GM19455 (cell line): ENCODE data around the gene PPP1R12A.

ENCODE experiments used
- ATAC-seq: cut with Tn5 transposase; IDR thresholded peaks from one replicate; pipeline ENCODE4 v1.9.1; 2021; ENCODE audit not compliant: unreplicated experiment

The PPP1R12A gene

DNA sequence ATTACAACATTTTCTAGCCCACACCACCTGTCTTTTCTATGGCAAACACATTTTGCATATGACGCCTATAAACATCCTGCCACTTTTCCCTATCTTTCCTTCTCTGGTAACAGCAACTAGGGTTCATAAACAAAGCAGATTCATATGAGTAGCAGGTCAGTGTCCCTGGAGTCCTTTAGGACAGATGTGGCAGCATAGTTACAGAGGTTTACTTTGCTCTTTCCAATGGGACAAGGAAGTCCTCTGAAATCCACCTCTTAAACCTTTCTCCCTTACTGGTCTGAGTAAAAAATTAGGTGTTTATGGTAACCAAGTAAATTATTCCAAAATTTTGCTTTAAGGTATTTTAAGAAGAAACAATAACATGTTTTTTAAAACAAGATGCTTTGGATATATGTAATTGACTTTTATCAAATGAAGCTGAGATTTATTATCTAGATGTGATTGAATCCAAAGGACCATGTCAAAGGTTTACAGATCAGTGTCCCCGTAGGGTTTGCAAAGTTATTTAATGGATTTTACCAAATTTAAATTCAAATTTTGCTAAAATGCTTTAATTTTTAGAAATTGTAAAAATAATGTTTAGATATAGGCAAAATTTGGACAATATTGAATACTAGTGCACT lies 164.9 kb downstream of the PPP1R12A start:
- ATAC-seq = no peak

DNA sequence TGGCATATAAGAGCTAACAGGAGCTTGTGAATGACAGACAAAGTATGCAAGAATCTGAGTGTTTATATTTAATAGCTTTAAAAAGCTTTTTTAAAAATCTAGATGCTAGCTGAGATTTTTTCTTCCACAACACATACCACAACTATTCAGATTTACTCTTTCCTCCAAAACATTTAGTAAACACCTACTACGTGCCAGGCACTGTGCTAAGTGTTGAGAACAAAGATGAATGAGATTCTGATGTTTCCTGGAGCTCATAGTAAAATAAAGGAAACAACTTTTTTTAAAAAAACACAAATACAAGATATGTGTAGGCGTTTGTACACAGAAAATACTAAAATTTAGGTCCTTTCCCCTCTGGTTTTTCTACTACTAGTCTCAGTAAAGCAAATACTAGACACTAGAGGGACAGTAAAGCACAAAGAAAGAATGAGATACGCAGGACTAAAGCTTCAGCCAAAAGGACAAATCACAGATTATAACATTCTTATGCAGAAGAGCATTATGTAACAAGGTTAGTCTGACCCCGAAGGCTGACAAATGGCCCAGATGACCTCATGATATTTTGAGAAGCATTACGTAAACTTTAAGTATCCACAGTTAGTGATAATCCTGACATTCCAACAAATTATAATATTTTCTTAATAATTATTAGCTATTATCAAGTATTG lies 165.6 kb downstream of the PPP1R12A start:
- no peak for ATAC-seq

DNA sequence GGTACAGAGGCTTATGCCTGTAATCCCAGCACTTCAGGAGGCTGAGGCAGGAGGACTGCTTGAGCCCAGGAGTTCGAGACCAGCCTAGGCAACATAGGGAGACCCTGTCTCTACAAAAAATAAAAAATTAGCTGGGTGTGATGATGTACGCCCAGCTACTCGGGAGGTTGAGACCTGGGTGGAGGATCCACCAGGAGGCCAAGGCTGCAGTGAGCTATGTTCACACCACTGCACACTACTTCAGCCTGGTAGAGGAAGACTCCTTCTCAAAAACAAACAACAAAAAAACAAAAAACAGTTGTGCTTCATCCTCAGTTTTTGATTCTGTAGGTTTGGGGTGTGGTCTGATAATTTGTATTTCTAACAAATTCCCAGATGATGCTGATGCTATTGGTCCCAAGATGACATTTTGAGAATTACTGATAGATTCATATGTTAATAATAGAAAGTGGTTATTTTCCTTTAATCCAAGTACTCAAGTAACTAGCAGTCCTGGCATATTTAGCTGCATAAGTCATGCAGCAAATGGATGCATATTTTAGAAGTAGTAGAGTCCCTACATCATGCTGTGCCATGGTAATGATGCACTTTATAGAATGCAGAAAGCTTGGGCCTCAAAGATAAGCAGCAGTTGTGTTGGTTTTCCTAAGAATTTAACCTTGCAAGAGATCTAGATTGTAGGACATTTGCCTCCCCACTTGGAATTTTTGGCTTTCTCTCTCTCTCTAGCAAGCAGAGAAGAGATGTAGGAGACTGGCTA lies 168.0 kb downstream of the PPP1R12A start:
- no peak for ATAC-seq

DNA sequence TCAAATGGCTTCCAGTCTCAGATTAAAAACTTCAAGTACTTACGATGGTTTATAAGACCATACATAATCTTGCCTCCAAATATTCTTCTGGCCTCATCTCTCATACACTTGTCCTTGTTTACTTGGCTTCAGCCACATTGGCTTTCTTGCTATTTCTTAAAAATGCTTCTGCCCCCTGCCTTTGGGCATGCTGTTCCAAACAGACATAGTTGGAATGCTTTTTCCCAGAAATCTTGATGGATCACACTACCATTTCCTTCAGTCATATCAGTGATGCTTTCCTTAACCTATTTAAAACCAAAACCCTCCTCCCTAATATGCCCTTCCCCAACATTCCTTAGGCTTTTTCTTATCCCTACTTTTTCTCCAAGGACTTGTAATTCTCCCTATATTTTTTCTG lies 169.7 kb downstream of the PPP1R12A start:
- ATAC-seq = no peak

DNA sequence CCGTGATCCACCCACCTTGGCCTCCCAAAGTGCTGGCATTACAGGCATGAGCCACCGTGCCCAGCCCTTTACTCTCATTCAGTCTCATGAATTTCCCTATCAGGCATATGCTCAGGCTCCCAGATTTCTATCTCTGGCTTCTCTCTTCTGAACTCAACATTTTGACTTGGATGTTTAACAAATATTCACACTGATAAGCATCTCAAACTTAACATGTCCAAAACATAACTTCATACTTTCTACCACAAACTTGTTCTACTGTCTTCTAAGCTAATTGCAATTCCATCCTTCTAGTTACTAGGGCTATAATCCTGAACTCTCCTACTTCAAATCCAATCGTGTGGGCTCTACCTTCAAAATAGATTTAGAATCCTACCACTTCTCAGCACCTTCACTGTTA lies 170.3 kb downstream of the PPP1R12A start:
- ATAC-seq = no peak

DNA sequence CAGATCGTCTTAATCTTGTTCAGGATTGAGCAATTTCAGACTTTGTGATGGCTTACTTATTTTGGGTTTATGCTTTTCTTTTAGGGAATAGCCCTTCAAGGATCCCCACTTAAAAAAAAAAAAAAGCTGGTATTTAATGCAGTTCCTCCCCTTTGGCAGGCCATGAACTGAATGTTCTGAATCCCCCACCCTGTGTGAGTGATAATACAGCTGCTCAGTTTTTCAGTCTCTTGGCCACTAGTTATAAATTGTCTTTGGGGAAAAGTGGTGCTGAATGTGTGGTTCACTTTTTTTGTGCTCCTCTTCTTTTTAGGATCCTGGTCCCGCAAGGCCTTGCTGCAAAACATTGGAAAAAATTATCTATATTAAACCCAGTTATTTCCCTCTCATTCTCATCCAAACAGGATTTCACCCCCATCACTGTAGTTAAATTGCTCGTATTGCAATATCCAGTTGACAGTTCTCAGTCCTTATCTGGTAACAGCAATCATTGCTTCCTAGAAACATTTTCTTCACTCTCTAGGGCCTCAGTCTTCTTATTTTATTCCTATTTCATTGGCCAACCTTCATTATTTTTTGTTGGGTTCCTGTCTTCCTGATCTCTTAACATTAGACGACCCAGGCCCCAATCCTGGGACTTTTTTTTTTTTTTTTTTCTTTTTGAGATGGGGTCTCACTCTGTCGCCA lies 171.0 kb downstream of the PPP1R12A start:
- ATAC-seq = no peak

DNA sequence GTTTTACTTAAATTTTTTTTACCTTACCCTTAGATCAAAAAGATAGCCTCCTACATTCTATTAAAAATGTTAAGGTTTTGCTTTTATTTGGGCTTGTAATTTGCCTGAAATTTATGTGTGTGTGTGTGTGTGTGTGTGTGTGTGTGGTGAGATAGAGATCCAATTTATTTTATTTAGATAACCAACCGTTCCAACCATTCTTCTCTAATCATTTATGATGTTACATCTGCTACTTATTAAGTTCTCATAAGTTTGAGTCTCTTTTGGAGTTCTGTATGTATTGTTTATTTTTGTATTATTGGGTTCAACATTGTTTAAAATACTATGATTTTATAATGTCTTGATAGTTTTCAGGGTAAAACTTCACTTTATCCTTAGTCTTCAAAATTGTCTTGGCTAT lies 173.6 kb downstream of the PPP1R12A start:
- no peak for ATAC-seq

DNA sequence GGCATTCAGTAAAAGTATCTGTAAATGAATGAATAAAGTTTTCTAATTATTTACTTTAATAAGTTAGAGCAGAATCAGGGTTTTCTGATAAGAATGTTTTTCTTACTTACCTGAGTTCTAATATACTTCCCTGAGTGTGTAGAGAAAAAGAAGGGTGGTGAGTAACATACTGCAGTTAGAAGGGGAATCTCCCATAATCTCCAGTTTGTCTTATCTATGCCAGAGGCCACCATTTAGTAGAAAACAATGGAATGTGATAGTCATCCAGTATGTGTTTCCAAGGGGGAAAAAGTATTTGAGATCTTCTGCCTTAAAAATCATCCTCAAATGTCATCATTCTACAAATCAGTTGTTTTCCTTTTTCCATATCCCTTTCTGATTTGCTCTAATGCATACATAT lies 187.6 kb downstream of the PPP1R12A start:
- ATAC-seq = no peak

DNA sequence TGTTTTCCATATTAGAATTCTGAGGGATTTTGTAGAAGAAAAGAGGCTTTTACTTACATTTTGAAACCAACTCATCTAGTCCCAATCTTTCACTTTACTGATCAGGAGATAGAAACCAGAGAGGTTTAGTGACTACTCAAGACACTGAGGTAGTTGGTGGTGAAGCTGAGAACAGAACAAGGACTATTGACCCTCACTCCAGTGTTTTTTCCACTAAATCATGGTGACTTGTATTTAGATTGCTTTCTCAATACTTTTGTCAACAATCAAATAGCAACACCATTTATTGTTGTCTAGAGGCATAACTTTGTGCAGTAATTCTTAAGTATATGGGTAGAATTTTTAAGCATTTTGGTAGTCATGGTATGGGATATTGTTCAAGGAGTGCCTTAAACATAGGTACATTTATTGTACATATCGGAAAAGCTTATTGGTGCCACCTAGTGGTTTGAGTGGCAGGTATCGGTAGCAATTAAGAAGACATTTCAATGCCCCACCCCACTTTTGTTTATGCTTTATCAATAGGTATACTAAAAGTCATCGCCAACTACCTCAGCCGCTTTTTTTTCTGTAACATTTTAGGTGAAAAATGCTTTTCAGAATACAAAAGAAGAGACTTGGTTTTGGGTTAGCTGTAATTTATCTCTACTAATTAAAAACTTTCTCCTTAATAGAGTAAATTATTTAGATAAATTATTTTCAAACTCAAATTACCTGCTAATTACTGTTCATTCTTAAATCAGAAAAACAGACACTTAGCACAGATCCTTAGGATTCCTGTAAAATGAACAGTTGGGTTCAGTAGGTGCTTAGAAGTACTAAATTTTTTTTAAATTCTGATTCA lies 196.8 kb downstream of the PPP1R12A start:
- peak; percentile 73 for ATAC-seq

DNA sequence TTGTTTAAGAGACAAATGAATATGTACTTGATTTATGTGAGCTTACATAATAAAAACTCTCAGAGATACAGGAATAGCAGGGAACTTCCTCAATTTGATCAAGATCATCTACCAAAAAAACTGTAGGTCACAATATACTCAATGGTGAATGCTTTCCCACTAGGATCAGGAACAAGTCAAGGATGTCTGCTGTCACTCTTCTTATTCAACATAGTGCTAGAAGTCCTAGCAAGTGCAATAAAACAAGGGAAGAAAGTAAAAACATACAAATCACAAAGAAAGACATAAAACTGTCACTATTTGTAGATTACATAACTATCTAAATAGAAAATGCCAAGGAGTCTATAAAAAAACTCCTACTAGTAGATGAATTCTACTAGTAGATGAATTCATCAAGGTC lies 202.3 kb downstream of the PPP1R12A start:
- ATAC-seq = no peak

DNA sequence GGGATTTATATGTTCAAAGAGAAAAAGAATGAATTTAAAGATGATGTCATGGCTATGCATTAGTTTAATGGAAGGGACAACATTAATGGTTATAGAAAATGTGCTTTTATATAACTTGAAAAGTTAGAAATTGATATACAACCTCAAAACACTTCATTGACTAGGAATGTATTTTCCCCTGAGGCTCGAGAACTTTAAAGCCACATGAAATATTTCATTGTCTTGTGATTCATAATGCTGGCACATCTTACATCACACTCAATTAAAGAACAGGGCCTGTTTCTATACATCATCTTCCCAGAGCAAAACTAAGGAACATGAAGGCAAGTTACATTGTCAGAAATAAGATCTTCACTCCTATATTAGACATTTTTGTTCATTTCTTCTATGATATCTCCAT lies 208.9 kb downstream of the PPP1R12A start:
- ATAC-seq = no peak
